GM19324 (cell line): Measurements from ENCODE around the gene ACSF3.
"Not testable (repeated sequence)": the region's sequence is repeated elsewhere in the genome, so short reads cannot be mapped to it uniquely, and the experiment has no call there.

Source experiments
- ATAC-seq: cut with Tn5 transposase; IDR thresholded peaks from one replicate; pipeline ENCODE4 v1.9.1; 2021; ENCODE audit warnings: mild to moderate bottlenecking, moderate library complexity; ENCODE audit not compliant: unreplicated experiment, low FRiP score

ACSF3 gene

GRCh38 chr16:89071686-89072547 lies 21.7 kb upstream of the ACSF3 start:
- ATAC-seq: no peak

GRCh38 chr16:89072548-89073130 lies 21.0 kb upstream of the ACSF3 start:
- no peak for ATAC-seq

- ATAC-seq: no peak
Measured at GRCh38 chr16:89073346-89074071, 20.1 kb upstream of the ACSF3 start.

GRCh38 chr16:89074072-89074674 lies 19.5 kb upstream of the ACSF3 start:
- ATAC-seq: not testable (repeated sequence)

- ATAC-seq: no peak
Measured at GRCh38 chr16:89074803-89075688, 18.6 kb upstream of the ACSF3 start.

- no peak for ATAC-seq
Measured at GRCh38 chr16:89076159-89076558, 17.5 kb upstream of the ACSF3 start.

- ATAC-seq: no peak
Measured at GRCh38 chr16:89077076-89077475, 16.6 kb upstream of the ACSF3 start.

- no peak for ATAC-seq
Measured at GRCh38 chr16:89078172-89078571, 15.5 kb upstream of the ACSF3 start.

- ATAC-seq: no peak
Measured at GRCh38 chr16:89079434-89079980, 14.1 kb upstream of the ACSF3 start.

- ATAC-seq: no peak
Measured at GRCh38 chr16:89080196-89080853, 13.3 kb upstream of the ACSF3 start.

GRCh38 chr16:89081556-89081955 lies 12.1 kb upstream of the ACSF3 start:
- no peak for ATAC-seq

GRCh38 chr16:89084411-89084810 lies 9.2 kb upstream of the ACSF3 start:
- no peak for ATAC-seq

- no peak for ATAC-seq
Measured at GRCh38 chr16:89084814-89085612, 8.6 kb upstream of the ACSF3 start.

GRCh38 chr16:89085755-89086154 lies 7.9 kb upstream of the ACSF3 start:
- ATAC-seq: no peak

GRCh38 chr16:89087922-89088497 lies 5.6 kb upstream of the ACSF3 start:
- no peak for ATAC-seq

- no peak for ATAC-seq
Measured at GRCh38 chr16:89089120-89089519, 4.5 kb upstream of the ACSF3 start.

- no peak for ATAC-seq
Measured at GRCh38 chr16:89090182-89090630, 3.4 kb upstream of the ACSF3 start.
